Type B pancreatic cell (in vitro differentiated cells): ENCODE results near the gene ACOT11. TPM values are rescaled to one million over a fixed set of nuclear protein-coding genes. Genes with fewer than 3 reads are reported as not detected.

Source experiments
- DNase-seq: peaks from one replicate; pipeline ENCODE4 v3.0.0; 2021; ENCODE audit warnings: mixed read lengths; ENCODE audit not compliant: unreplicated experiment; ENCODE audit errors: extremely low spot score
- H3K27ac Mint-ChIP-seq: 2 replicates; pipeline ENCODE4 v1.8.0; 2021; ENCODE audit warnings: mild to moderate bottlenecking, mixed read lengths
- H3K27me3 Mint-ChIP-seq: 2 replicates; pipeline ENCODE4 v1.8.0; 2021; ENCODE audit warnings: mixed read lengths
- H3K36me3 Mint-ChIP-seq: 2 replicates; pipeline ENCODE4 v1.8.0; 2021; ENCODE audit warnings: mixed read lengths
- H3K4me1 Mint-ChIP-seq: one replicate; pipeline ENCODE4 v1.8.0; 2021; ENCODE audit warnings: mixed read lengths; ENCODE audit not compliant: unreplicated experiment
- H3K4me3 Mint-ChIP-seq: 2 replicates; pipeline ENCODE4 v1.8.0; 2021; ENCODE audit warnings: mild to moderate bottlenecking, mixed read lengths
- H3K9me3 Mint-ChIP-seq: 2 replicates; pipeline ENCODE4 v1.8.0; 2021; ENCODE audit warnings: mixed read lengths
- CTCF ChIP-seq: fragments of 200-600 bp; sonication (generic); conservative IDR thresholded peaks from 2 replicates; pipeline ENCODE4 v1.5.0; 2021; ENCODE audit warnings: antibody characterized with exemption, mild to moderate bottlenecking
- total RNA-seq: library from RNA; stranded (reverse); gene quantifications from 2 replicates; pipeline ENCODE4 v1.2.1, GENCODE V29; 2021; ENCODE audit warnings: low replicate concordance

Gene ACOT11
- total RNA-seq, 1 donor from 2014 or later: 5.2 TPM

GRCh38 chr1:54581621-54582035 lies 33.6 kb downstream of the ACOT11 start:
- TF ChIP-seq CTCF: no peak
- Mint-ChIP-seq H3K9me3 (no peaks in the 10 kb centered on the region), H3K4me3 (no peak overlapping the region), H3K27me3 (no peaks in the 10 kb centered on the region), H3K27ac (no peak overlapping the region), H3K36me3 (no peaks in the 10 kb centered on the region), H3K4me1 (peaks cover 19% of the 10 kb centered on the region)
- no peak for DNase-seq

GRCh38 chr1:54582566-54583306 lies 34.7 kb downstream of the ACOT11 start:
- Mint-ChIP-seq H3K27ac (peak overlapping the region; percentile 26), H3K4me1 (peaks cover 16% of the 10 kb centered on the region), H3K4me3 (no peak overlapping the region), H3K9me3 (no peaks in the 10 kb centered on the region), H3K27me3 (no peaks in the 10 kb centered on the region), H3K36me3 (no peaks in the 10 kb centered on the region)
- no peak for TF ChIP-seq CTCF
- DNase-seq: no peak

GRCh38 chr1:54583307-54583686 lies 35.3 kb downstream of the ACOT11 start:
- TF ChIP-seq CTCF: no peak
- Mint-ChIP-seq H3K36me3 (no peaks in the 10 kb centered on the region), H3K9me3 (no peaks in the 10 kb centered on the region), H3K27ac (no peak overlapping the region), H3K27me3 (no peaks in the 10 kb centered on the region), H3K4me3 (no peak overlapping the region), H3K4me1 (peaks cover 14% of the 10 kb centered on the region)
- DNase-seq: no peak

GRCh38 chr1:54583871-54584270 lies 35.8 kb downstream of the ACOT11 start:
- DNase-seq: no peak
- H3K4me3 Mint-ChIP-seq: no peak overlapping the region
- H3K36me3 Mint-ChIP-seq: no peaks in the 10 kb centered on the region
- H3K27me3 Mint-ChIP-seq: no peaks in the 10 kb centered on the region
- no peak for TF ChIP-seq CTCF
- no peaks in the 10 kb centered on the region for H3K9me3 Mint-ChIP-seq
- no peak overlapping the region for H3K27ac Mint-ChIP-seq
- peaks cover 13% of the 10 kb centered on the region for H3K4me1 Mint-ChIP-seq

- no peaks in the 10 kb centered on the region for H3K9me3 Mint-ChIP-seq
- TF ChIP-seq CTCF: no peak
- DNase-seq: no peak
- H3K27me3 Mint-ChIP-seq: no peaks in the 10 kb centered on the region
- H3K4me3 Mint-ChIP-seq: no peak overlapping the region
- peaks cover 8% of the 10 kb centered on the region for H3K4me1 Mint-ChIP-seq
- H3K27ac Mint-ChIP-seq: no peak overlapping the region
- H3K36me3 Mint-ChIP-seq: no peaks in the 10 kb centered on the region
Measured at GRCh38 chr1:54584575-54584974, 36.5 kb downstream of the ACOT11 start.
